Esophagus squamous epithelium (tissue), 4 donors: Measurements from ENCODE around the gene TUBE1.

Source experiments
- POLR2A ChIP-seq, 4 donors: fragments of 450-650 bp; IDR thresholded peaks; one replicate each; pipeline ENCODE4 v1.6.1; 2017; ENCODE audit warnings: antibody characterized with exemption in 4 of 4, mild to moderate bottlenecking in 4 of 4, moderate library complexity in 3 of 4
- TF ChIP-seq, protein P1 (sequence below), 6 experiments: fragments of 450-650 bp in 4 of 6; fragments of 200-600 bp in 2 of 6; sonication (generic) in 2 of 6; IDR thresholded peaks; one replicate each; pipeline ENCODE4 v1.5.1; 2016 to 2019; ENCODE audit warnings: antibody characterized with exemption in 6 of 6, mild to moderate bottlenecking in 4 of 6, moderate library complexity in 4 of 6

DNA sequence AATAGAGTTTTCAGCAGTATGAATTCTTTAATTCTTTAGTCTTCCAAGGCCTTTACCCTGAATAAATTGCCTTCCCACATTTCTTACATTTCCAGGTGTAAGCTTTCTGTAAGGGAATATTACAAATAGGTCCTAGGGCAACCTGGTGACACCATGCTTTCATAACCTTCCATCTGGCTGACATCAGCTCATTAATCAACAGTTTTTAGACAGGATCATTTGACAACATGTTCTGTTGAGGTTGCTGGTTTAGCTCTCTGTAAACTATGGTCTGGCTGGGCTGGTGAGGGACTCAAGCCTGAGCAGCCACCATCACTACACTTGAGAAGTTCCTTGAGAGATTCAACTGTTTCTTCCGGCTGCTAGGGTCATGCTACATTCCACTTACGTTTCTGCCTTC, 19.3 kb upstream of the TUBE1 start:
- TF ChIP-seq, protein P1, sequence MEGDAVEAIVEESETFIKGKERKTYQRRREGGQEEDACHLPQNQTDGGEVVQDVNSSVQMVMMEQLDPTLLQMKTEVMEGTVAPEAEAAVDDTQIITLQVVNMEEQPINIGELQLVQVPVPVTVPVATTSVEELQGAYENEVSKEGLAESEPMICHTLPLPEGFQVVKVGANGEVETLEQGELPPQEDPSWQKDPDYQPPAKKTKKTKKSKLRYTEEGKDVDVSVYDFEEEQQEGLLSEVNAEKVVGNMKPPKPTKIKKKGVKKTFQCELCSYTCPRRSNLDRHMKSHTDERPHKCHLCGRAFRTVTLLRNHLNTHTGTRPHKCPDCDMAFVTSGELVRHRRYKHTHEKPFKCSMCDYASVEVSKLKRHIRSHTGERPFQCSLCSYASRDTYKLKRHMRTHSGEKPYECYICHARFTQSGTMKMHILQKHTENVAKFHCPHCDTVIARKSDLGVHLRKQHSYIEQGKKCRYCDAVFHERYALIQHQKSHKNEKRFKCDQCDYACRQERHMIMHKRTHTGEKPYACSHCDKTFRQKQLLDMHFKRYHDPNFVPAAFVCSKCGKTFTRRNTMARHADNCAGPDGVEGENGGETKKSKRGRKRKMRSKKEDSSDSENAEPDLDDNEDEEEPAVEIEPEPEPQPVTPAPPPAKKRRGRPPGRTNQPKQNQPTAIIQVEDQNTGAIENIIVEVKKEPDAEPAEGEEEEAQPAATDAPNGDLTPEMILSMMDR (IDR thresholded peaks at IDR 0.05) = no peak
- no peak for TF ChIP-seq POLR2A (IDR thresholded peaks at IDR 0.05)
